Fibroblast of lung (primary cell): ENCODE results near the gene SLC9A3.
A peak's percentile ranks its signal among the peaks of the same experiment; 100 is the strongest.

Source experiments
- CTCF ChIP-seq, 2 donors: IDR thresholded peaks in 1 of 2; conservative IDR thresholded peaks in 1 of 2; 1 replicate in 1 of 2; 2 replicates in 1 of 2; pipeline ENCODE4 v1.5.1; 2011 to 2012; ENCODE audit warnings: low read length in 2 of 2, control low read depth in 1 of 2, inconsistent platforms in 1 of 2, low read depth in 1 of 2, mild to moderate bottlenecking in 1 of 2
- EZH2 ChIP-seq: IDR thresholded peaks from 2 replicates; pipeline ENCODE4 v1.5.1; 2012; ENCODE audit warnings: low read length, control low read depth, mild to moderate bottlenecking; ENCODE audit errors: missing control alignments

- TF ChIP-seq CTCF (conservative IDR thresholded peaks at IDR 0.05 in 1 of 2, IDR thresholded peaks at IDR 0.05 in 1 of 2; ENCODE audit: low read depth in 1 of 2, low read length in 2 of 2) = no peak
- TF ChIP-seq EZH2 = peak; percentile 90
These were observed 617 bp downstream of the SLC9A3 start for GRCh38 chr5:523441-524222.
